ENCODE results near the gene ITGAL.

GRCh38 chr16:30470632-30470995 lies 1.9 kb upstream of the ITGAL start:
- no peak for TF ChIP-seq TAF1 (IDR thresholded peaks at IDR 0.05; ENCODE audit: low read depth, low read length)
- TF ChIP-seq CTCF (IDR thresholded peaks at IDR 0.05; ENCODE audit: control extremely low read depth in 1 of 3, insufficient read depth in 1 of 3, low read depth in 1 of 3, low read length in 3 of 3) = no peak
- TF ChIP-seq SIN3A (conservative IDR thresholded peaks at IDR 0.05 in 1 of 2, IDR thresholded peaks at IDR 0.05 in 1 of 2; ENCODE audit: low read depth in 1 of 2, low read length in 2 of 2) = no peak
- TF ChIP-seq JUND (IDR thresholded peaks at IDR 0.05; ENCODE audit: low read length) = no peak
- no peak for TF ChIP-seq ZNF274 (IDR thresholded peaks at IDR 0.05; ENCODE audit: borderline replicate concordance, extremely low read depth, low read length)
- TF ChIP-seq POLR2AphosphoS5 (IDR thresholded peaks at IDR 0.05; ENCODE audit: low read depth, low read length) = no peak
- TF ChIP-seq TEAD4 (IDR thresholded peaks at IDR 0.05; ENCODE audit: low read depth, low read length) = no peak
- TF ChIP-seq POLR2A (IDR thresholded peaks at IDR 0.05; ENCODE audit: control extremely low read depth in 1 of 2, low read depth in 2 of 2, low read length in 2 of 2) = no peak
- TF ChIP-seq EP300 (IDR thresholded peaks at IDR 0.05; ENCODE audit: borderline replicate concordance in 1 of 2, low read depth in 2 of 2, low read length in 2 of 2) = no peak
- TF ChIP-seq SP1 (IDR thresholded peaks at IDR 0.05; ENCODE audit: low read depth, low read length) = no peak
- no peak for TF ChIP-seq GABPA (IDR thresholded peaks at IDR 0.05; ENCODE audit: borderline replicate concordance, insufficient read depth, low read length)
- TF ChIP-seq TCF12 (IDR thresholded peaks at IDR 0.05; ENCODE audit: low read depth, low read length) = no peak
- no peak for TF ChIP-seq MAFK (IDR thresholded peaks at IDR 0.05; ENCODE audit: low read depth, low read length)
